OCI-LY3 (cell line): Measurements from ENCODE around the gene REELD1.

Experiments
- H2AFZ ChIP-seq: fragments of 200-600, 300-600 bp; shearing (Covaris generic); 2 replicates; pipeline ENCODE4 v1.6.0; 2014; ENCODE audit warnings: antibody characterized with exemption, low read depth, low read length
- H3K27ac ChIP-seq: fragments of 200-600, 300-600 bp; sonication (generic); 2 replicates; pipeline ENCODE4 v1.5.1; 2014; ENCODE audit warnings: mild to moderate bottlenecking, low read length, moderate library complexity, mixed read lengths
- H3K27me3 ChIP-seq: fragments of 200-600, 300-600 bp; sonication (generic); 2 replicates; pipeline ENCODE4 v1.6.1; 2014; ENCODE audit warnings: low read depth, low read length, mixed read lengths
- H3K36me3 ChIP-seq: fragments of 200-600, 300-600 bp; sonication (generic); replicated peaks from 2 replicates; pipeline ENCODE3; 2014; ENCODE audit warnings: low read depth, low read length, mixed read lengths
- H3K4me1 ChIP-seq: fragments of 300-600, 200-600 bp; sonication (generic); 2 replicates; pipeline ENCODE4 v1.6.1; 2014; ENCODE audit warnings: low read length, mixed read lengths
- H3K4me2 ChIP-seq: fragments of 200-600, 300-600 bp; sonication (generic); 2 replicates; pipeline ENCODE4 v1.6.1; 2014; ENCODE audit warnings: low read length, mixed read lengths
- H3K4me3 ChIP-seq: fragments of 300-600, 200-600 bp; sonication (generic); 2 replicates; pipeline ENCODE4 v1.5.1; 2014; ENCODE audit warnings: antibody characterized with exemption, mild to moderate bottlenecking, low read length, moderate library complexity
- H3K79me2 ChIP-seq: fragments of 300-600, 200-600 bp; shearing (Covaris generic); 2 replicates; pipeline ENCODE4 v1.6.1; 2014; ENCODE audit warnings: mild to moderate bottlenecking, low read length, mixed read lengths
- H3K9ac ChIP-seq: fragments of 300-600, 200-600 bp; shearing (Covaris generic); 2 replicates; pipeline ENCODE4 v1.6.0; 2014; ENCODE audit warnings: mild to moderate bottlenecking, low read length, moderate library complexity
- H3K9me3 ChIP-seq: fragments of 200-600, 300-600 bp; shearing (Covaris generic); 2 replicates; pipeline ENCODE4 v1.6.1; 2014; ENCODE audit warnings: low read length, mixed read lengths; ENCODE audit not compliant: insufficient read depth
- H4K20me1 ChIP-seq: fragments of 200-600, 300-600 bp; sonication (generic); 2 replicates; pipeline ENCODE4 v1.6.1; 2016; ENCODE audit warnings: low read length, mixed read lengths; ENCODE audit not compliant: insufficient read depth
- CTCF ChIP-seq: fragments of 200-600, 300-600 bp; sonication (generic); IDR thresholded peaks from 2 replicates; pipeline ENCODE4 v1.5.1; 2014; ENCODE audit warnings: antibody characterized with exemption, low read length, low read depth
- EZH2phosphoT487 ChIP-seq: fragments of 200-600 bp; shearing (Covaris generic); IDR thresholded peaks from 2 replicates; pipeline ENCODE4 v1.6.1; 2018; ENCODE audit warnings: antibody characterized with exemption, mixed run types, low read depth

REELD1 gene

GRCh38 chr4:146202665-146203064 lies 11.7 kb upstream of the REELD1 start:
- no peaks in the 10 kb centered on the region for H3K9me3 ChIP-seq
- H3K4me2 ChIP-seq = no peak overlapping the region
- H4K20me1 ChIP-seq = no peaks in the 10 kb centered on the region
- H3K4me1 ChIP-seq = no peaks in the 10 kb centered on the region
- no peak overlapping the region for H3K27ac ChIP-seq
- H2AFZ ChIP-seq = no peak overlapping the region
- H3K4me3 ChIP-seq = no peak overlapping the region
- no peaks in the 10 kb centered on the region for H3K27me3 ChIP-seq
- H3K36me3 ChIP-seq = no peaks in the 10 kb centered on the region
- TF ChIP-seq CTCF (no peak), EZH2phosphoT487 (no peak)
- H3K79me2 ChIP-seq = no peaks in the 10 kb centered on the region
- no peak overlapping the region for H3K9ac ChIP-seq

- Histone ChIP-seq H3K27me3 (0 out of 2 replicates have a peak, but pooled peaks cover 10% of the 10 kb centered on the region), H3K27ac (no peak overlapping the region), H3K79me2 (no peaks in the 10 kb centered on the region), H2AFZ (no peak overlapping the region), H3K4me3 (no peak overlapping the region), H3K9ac (no peak overlapping the region), H3K9me3 (no peaks in the 10 kb centered on the region), H3K4me2 (no peak overlapping the region), H4K20me1 (no peaks in the 10 kb centered on the region), H3K4me1 (no peaks in the 10 kb centered on the region), H3K36me3 (no peaks in the 10 kb centered on the region)
- TF ChIP-seq CTCF = no peak
- no peak for TF ChIP-seq EZH2phosphoT487
Measured at GRCh38 chr4:146207410-146207809, 6.9 kb upstream of the REELD1 start.

- no peaks in the 10 kb centered on the region for H4K20me1 ChIP-seq
- H3K4me2 ChIP-seq = no peak overlapping the region
- no peaks in the 10 kb centered on the region for H3K9me3 ChIP-seq
- no peaks in the 10 kb centered on the region for H3K4me1 ChIP-seq
- TF ChIP-seq EZH2phosphoT487 = no peak
- H3K9ac ChIP-seq = no peak overlapping the region
- H3K79me2 ChIP-seq = no peaks in the 10 kb centered on the region
- H2AFZ ChIP-seq = no peak overlapping the region
- no peak overlapping the region for H3K4me3 ChIP-seq
- 0 out of 2 replicates have a peak, but pooled peaks cover 10% of the 10 kb centered on the region for H3K27me3 ChIP-seq
- H3K27ac ChIP-seq = no peak overlapping the region
- no peaks in the 10 kb centered on the region for H3K36me3 ChIP-seq
Measured at GRCh38 chr4:146210890-146211289, 3.4 kb upstream of the REELD1 start.

- Histone ChIP-seq H3K9me3 (no peaks in the 10 kb centered on the region), H2AFZ (no peak overlapping the region), H3K4me3 (no peak overlapping the region), H3K79me2 (no peaks in the 10 kb centered on the region), H3K27me3 (0 out of 2 replicates have a peak, but pooled peaks cover 10% of the 10 kb centered on the region), H3K36me3 (no peaks in the 10 kb centered on the region), H4K20me1 (no peaks in the 10 kb centered on the region), H3K9ac (no peak overlapping the region), H3K4me2 (no peak overlapping the region), H3K4me1 (no peaks in the 10 kb centered on the region), H3K27ac (no peak overlapping the region)
- TF ChIP-seq EZH2phosphoT487 = no peak
- no peak for TF ChIP-seq CTCF
Measured at GRCh38 chr4:146211440-146211839, 2.9 kb upstream of the REELD1 start.

GRCh38 chr4:146212781-146213180 lies 1.6 kb upstream of the REELD1 start:
- H3K4me3 ChIP-seq = no peak overlapping the region
- H2AFZ ChIP-seq = no peak overlapping the region
- H3K9me3 ChIP-seq = no peaks in the 10 kb centered on the region
- no peaks in the 10 kb centered on the region for H3K36me3 ChIP-seq
- H3K27me3 ChIP-seq = 0 out of 2 replicates have a peak, but pooled peaks cover 10% of the 10 kb centered on the region
- no peaks in the 10 kb centered on the region for H3K79me2 ChIP-seq
- H3K4me2 ChIP-seq = no peak overlapping the region
- no peaks in the 10 kb centered on the region for H4K20me1 ChIP-seq
- no peak overlapping the region for H3K9ac ChIP-seq
- H3K4me1 ChIP-seq = no peaks in the 10 kb centered on the region
- no peak overlapping the region for H3K27ac ChIP-seq
- TF ChIP-seq EZH2phosphoT487 = no peak
- no peak for TF ChIP-seq CTCF
